Measurements from ENCODE around the gene JMJD1C.
"Not testable (repeated sequence)": the region's sequence is repeated elsewhere in the genome, so short reads cannot be mapped to it uniquely, and the experiment has no call there.

The JMJD1C gene

DNA sequence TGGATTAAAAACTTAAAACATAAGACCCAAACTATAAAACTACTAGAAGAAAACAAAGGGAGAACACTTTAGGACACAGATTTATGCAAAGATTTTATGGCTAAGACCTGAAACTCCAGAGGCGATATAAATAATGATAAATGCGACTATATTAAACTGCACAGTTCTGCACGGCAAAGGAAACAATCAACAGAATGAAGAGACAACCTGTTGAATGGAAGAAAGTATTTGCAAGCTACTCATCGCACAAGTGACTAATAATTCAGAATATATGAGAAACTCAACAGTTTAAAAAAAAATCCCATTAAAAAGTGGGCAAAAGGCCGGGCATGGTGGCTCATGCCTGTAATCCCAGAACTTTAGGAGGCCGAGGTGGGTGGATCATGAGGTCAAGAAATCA lies 73.6 kb downstream of the JMJD1C start:
- no peak for DNase-seq (ENCODE audit: low read depth)

GRCh38 chr10:63391812-63392211 lies 74.0 kb downstream of the JMJD1C start:
- no peak for DNase-seq (ENCODE audit: low read depth)

DNA sequence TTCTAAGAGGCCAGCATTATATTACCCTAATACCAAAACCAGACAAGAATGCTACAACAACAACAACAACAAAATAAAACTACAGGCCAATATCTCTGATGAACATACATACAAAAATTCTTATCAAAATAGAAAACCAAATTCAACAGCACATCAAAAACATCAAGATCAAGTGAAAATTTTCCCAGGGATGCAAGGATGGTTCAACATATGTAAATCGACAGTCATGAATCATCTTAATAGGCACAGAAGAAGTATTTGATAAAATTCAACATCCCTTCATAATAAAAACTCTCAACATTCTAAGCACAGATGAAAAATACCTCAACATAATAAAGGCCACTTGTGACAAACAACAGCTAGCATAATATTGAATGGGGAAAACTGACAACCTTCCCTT lies 75.3 kb downstream of the JMJD1C start:
- DNase-seq (ENCODE audit: low read depth) = no peak

GRCh38 chr10:63388421-63389031 lies 77.3 kb downstream of the JMJD1C start:
- no peak for DNase-seq (ENCODE audit: low read depth)

GRCh38 chr10:63385254-63385653 lies 80.5 kb downstream of the JMJD1C start:
- DNase-seq (ENCODE audit: low read depth) = no peak

GRCh38 chr10:63384675-63385074 lies 81.1 kb downstream of the JMJD1C start:
- no peak for DNase-seq (ENCODE audit: low read depth)

- no peak for DNase-seq (ENCODE audit: low read depth)
Measured at GRCh38 chr10:63384001-63384400, 81.8 kb downstream of the JMJD1C start.

- DNase-seq (ENCODE audit: low read depth) = no peak
Measured at GRCh38 chr10:63383141-63383540, 82.6 kb downstream of the JMJD1C start.

- no peak for DNase-seq (ENCODE audit: low read depth)
Measured at GRCh38 chr10:63382066-63382465, 83.7 kb downstream of the JMJD1C start.

DNA sequence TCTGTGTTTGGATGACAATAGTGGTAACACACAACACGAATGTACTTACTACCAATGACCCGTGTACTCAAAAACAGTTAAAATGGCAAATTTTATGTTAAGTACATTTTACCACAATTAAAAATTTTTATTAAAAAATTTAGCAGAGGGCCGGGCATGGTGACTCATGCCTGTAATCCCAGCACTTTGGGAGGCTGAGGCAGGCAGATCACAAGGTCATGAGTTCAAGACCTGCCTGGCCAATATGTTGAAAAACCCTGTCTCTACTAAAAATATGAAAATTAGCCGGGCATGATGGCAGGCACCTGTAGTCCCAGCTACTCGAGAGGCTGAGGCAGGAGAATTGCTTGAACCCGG lies 88.5 kb downstream of the JMJD1C start:
- not testable (repeated sequence) for DNase-seq (ENCODE audit: low read depth)

GRCh38 chr10:63376560-63377304 lies 89.0 kb downstream of the JMJD1C start:
- DNase-seq (ENCODE audit: low read depth) = no peak

GRCh38 chr10:63375859-63376258 lies 89.9 kb downstream of the JMJD1C start:
- DNase-seq (ENCODE audit: low read depth) = no peak

- DNase-seq (ENCODE audit: low read depth) = no peak
Measured at GRCh38 chr10:63375458-63375857, 90.3 kb downstream of the JMJD1C start.

- no peak for DNase-seq (ENCODE audit: low read depth)
Measured at GRCh38 chr10:63374991-63375390, 90.8 kb downstream of the JMJD1C start.

DNA sequence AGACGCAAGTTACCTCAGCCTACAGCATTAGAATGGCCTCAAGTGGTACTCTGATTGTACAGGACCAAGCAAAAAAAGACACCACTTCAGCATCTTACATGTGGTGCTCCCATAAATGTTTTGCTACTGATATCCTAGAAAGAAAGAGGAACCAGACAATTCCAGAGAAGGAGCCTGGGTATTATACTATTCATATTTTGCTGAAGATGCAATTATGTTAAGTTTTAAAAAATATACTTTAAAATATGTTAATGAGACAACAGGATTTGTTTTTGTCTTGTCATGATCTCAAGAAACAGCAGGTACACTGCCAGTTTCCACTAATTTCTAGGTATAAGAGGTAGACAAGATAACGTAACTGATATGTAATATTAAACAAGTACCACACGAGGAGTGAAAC lies 92.6 kb downstream of the JMJD1C start:
- DNase-seq (ENCODE audit: low read depth) = no peak

GRCh38 chr10:63369711-63370110 lies 96.1 kb downstream of the JMJD1C start:
- DNase-seq (ENCODE audit: low read depth) = no peak

- DNase-seq (ENCODE audit: low read depth) = no peak
Measured at GRCh38 chr10:63368365-63368764, 97.4 kb downstream of the JMJD1C start.

DNA sequence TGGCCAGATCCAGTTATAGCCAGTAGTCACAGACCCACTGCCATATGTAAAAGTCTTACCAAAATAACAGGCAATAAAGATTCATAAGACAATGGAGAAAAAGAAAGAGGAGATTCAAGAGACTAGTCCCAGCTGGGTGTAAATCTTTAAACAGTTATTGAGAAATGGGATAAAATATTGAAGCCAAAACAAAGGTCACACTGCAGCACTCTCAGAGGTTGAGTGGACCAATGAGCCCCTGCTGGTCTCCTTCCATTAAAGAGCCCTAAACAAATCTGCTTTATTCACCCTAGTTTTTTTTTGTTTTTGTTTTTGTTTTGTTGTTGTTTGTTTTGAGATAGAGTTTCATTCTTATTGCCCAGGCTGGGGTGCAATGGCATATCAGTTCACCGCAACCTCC lies 98.8 kb downstream of the JMJD1C start:
- no peak for DNase-seq (ENCODE audit: low read depth)

DNA sequence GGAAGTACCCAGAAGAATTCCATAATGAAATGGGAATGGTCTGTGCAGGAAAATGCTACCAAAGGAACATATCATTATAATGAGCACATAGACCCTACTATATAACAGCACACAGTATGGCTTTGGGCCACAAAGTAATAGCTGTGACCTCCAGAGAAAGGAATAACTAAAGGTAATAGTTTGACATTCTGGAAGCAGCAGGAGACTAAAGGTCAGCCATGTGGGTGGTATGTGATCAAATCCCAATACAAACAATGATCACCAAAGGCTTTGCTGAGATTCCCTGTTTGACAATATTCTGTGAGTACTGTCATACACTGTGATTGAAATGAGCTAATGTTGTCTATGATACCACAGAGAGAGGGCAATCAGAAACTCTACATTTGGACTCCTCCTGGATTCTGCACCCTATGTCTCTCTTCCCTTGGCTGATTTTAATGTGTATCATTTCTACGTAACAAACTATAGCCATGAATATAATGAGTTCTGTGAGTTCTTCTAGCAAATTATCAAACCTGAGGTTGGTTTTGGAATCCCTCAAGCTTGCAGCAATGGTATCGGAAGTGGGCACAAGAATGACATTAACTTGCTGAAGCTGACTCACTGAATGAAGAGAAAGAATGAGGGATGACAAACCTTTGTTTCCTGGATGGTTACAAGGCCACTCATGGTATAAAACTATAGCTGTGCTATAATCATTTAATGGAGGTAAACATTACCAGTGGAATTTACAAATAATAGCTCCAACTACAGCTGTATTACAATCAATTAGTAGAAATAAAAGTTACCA lies 99.6 kb downstream of the JMJD1C start:
- no peak for DNase-seq (ENCODE audit: low read depth)

DNA sequence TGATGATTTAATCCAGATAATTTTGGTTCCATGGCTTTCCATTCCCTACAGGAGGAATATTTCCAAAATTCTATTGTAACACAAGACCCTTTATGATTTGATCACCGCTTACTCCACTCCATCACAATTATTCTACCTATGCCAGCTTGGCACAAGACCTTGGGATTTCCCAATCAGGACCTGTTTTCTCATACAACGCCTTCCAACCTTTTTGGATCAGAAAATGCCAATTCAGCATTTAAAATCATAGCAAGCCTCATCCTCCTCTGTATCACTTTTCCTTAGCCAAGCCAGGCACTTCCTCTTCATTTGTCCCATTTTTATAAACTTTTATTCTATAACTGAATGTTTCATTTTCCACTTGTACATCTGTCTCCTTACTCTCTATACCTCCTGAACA lies 100.9 kb downstream of the JMJD1C start:
- no peak for DNase-seq (ENCODE audit: low read depth)

DNA sequence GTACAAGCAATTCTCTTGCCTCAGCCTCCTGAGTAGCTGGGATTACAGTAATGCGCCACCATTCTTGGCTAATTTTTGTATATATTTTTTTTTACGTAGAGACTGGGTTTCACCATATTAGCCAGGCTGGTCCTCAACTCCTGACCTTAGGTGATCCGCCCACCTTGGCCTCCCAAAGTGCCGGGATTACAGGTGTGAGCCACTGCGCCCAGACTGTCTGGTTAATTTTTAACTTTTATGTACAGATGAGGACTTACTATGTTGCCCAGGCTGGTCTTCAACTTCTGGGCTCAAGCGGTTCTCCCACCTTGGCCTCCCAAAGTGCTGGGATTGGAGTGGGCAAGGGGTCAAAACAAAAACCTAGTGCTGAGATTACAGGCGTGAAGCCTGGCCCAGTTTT lies 101.8 kb downstream of the JMJD1C start:
- no peak for DNase-seq (ENCODE audit: low read depth)

- DNase-seq (ENCODE audit: low read depth) = no peak
Measured at GRCh38 chr10:63355682-63356081, 110.1 kb downstream of the JMJD1C start.

DNA sequence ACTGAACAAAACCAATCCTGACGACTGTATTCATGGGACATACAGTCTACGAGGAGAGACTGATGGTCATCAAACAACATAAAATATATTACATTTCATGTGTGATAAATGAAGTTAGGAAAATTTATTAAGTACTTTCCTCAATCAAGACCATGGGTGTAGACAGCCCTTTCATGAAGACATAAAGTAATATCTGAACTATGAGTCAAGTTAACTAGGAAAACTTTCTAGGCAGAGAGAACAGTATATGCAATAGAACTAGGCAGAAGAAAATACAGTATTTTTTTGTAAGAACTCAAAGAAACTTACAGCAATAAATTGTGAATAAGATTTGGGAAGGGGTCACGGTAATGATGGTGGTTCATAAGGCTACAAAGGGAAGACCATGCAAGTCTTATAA lies 112.8 kb downstream of the JMJD1C start:
- no peak for DNase-seq (ENCODE audit: low read depth)

Measured in stimulated activated CD8-positive, alpha-beta memory T cell treated with anti-CD3 and anti-CD28 coated beads, Interleukin-4, amount 100 ng/mL, for 24 hours (primary cell).